Neural progenitor cell (in vitro differentiated cells): ENCODE data around the gene SAMD3.

Experiments
- CTCF ChIP-seq: fragments of 200-600 bp; sonication (generic); IDR thresholded peaks from 2 replicates; pipeline ENCODE4 v1.5.1; 2017; ENCODE audit warnings: antibody characterized with exemption, mild to moderate bottlenecking
- EZH2phosphoT487 ChIP-seq: fragments of 200-600 bp; sonication (generic); IDR thresholded peaks from 2 replicates; pipeline ENCODE4 v1.6.1; 2017; ENCODE audit warnings: antibody characterized with exemption

GRCh38 chr6:130162421-130162820 lies 60.3 kb downstream of the SAMD3 start:
- no peak for TF ChIP-seq CTCF
- no peak for TF ChIP-seq EZH2phosphoT487
